Stimulated activated CD8-positive, alpha-beta memory T cell treated with anti-CD3 and anti-CD28 coated beads, Interleukin-15, amount 100 ng/mL, for 1 hour (primary cell): ENCODE measurements around the gene ABHD12.
"Not testable (repeated sequence)": the region's sequence is repeated elsewhere in the genome, so short reads cannot be mapped to it uniquely, and the experiment has no call there.

Experiments
- DNase-seq: peaks from one replicate; pipeline ENCODE4 v3.0.0-alpha.2; 2020; ENCODE audit warnings: low read depth

Gene ABHD12

DNA sequence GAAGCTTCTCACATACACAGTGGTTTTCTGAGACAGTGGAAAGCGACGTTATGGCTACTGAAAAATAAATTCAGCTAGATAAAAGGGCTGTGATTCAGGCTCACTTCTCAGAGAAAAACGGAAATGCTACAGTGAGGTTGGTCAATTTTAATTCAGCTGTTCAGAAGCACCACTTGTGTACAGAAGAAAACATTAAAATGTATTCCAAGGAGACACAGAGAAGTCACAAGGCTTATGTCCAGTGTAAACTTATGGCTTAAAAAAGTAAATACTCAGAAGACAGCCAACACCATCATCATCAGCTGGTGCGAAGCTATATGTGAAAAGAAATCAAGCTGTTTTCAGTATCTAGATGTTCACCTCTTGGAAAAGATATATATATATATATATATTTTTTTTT, 68.6 kb downstream of the ABHD12 start:
- no peak for DNase-seq

DNA sequence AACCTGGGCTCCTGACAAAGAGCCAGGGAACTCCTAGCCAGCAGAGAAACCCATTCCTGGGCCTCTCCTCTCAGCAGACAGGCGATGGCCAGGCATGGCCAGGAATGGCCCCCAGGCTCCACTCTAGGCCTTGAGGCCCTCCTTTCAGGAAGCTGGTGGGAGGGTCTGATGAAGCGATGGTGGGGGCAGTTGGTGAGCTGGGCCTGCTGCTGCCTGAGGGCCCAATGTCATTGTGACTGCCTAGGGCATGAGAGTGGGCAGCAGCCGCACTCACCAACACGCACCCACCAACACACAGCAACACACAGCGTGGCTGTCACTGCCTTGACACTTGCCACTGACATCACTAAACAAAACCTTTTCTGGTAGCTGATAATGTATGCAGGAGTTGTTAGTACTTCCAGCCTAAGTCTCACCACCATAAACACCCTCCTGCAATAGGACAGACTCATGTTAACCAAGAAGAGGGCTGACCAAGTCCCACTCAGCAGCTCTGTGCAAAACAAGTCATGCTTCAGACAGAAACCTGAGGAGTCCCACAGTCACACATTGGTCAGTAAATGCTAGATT, 69.3 kb downstream of the ABHD12 start:
- DNase-seq = no peak

DNA sequence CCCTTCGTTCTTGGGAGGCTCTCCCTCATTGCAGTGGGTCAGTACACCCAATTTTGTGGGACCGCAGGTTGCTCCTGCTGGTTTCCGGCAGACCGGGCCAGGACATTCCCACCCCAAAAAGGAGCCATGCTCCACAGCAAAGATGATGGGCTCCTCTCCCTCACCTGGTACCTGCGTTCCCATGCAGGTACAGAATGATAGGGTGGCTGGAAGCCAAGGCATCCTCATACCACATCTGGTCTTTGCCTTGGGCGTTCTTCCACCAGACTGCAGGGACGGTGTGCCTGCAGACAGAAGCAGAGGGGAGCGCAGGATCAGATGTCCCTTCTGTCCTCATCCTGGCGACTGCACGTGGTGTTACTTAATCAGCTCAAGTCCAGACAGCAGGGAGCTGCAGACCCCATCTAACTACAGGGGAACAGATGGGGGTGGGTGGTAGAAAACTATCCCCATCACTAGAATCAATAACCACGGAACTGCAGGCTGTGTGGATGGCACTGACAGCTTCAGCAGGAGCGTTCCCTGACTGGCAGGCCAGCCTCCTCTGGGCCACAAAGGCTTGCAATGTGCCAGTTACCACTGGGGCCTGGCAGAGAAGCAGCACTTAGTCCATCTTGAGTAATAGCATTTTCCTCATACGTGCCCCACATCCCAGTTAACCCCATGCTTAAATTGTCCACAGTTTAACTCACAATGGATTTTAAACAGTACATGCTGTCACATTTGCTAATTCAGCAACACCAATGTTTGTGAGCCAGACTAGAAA, 70.4 kb downstream of the ABHD12 start:
- no peak for DNase-seq

DNA sequence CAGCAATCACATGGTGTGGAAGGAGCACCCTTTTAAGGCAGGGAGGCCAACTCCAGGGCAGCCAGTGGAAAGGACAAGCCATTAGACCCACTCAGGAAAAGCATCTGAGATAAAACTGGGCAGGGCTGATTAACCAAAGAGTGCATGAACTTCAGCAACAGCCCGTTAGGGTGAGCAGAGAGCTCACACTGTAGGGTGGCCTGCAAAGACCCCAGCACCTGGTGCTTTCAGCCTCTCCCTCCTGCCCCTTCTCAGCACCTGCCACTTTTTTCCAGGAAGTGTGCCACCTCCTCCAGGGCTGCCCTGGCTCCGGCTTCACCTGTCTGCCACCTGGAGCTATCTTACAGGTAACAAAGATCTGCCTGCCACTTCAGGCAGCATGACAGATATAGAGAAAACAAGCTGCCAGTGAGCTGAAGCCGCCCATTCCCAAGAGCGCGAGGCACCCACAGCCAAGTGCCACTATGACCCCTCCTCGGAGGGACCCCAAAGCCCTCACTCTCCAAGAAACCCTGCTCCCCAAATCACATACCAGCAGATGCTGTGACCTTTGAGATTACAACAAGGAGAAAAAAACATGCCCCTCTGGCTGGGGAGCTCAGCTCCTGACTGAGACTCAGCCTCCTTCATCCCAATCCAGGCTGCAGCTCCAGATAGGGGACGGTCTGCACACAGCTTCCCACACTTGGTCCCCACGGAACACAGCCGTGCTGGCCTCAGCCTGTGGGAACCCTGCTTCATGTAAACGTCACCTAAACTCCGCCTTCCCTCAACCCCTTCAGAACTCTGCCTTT, 71.2 kb downstream of the ABHD12 start:
- no peak for DNase-seq

DNA sequence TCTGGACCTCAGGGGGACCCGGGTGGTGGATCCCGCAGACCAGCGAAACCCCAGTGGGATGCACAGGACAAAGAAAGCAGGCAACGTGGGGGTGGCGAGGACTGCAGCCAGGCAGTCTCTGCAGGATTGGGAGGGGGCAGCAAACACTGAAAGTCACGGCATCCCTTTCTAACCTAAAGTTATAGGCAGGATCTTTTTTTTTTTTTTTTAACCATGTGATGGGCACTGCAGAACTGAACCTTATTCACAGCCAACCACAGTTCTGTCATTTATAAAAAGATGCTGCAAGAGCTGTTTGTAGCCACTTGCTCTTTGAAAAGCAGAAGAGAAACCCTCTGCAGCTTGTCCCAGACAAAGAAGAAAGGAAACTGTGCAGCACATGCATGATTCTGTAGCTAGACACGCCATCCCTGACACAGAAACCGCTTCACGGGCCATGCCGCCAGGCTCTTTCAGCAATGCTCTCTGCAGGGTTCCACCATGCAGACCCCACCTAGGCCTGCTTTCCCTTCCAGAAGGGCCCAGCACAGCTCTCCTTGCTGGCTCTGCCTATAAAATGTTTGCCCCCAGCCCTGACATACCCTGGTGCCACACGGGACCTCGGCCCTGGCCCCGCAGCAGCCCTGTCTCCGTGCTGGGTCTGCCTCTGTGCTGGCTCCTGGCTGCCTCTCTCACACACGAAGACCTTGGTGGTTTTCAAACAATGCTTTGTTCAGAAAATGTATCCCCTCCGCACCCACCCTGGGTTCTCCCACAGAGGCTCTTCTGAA, 72.0 kb downstream of the ABHD12 start:
- DNase-seq = no peak

DNA sequence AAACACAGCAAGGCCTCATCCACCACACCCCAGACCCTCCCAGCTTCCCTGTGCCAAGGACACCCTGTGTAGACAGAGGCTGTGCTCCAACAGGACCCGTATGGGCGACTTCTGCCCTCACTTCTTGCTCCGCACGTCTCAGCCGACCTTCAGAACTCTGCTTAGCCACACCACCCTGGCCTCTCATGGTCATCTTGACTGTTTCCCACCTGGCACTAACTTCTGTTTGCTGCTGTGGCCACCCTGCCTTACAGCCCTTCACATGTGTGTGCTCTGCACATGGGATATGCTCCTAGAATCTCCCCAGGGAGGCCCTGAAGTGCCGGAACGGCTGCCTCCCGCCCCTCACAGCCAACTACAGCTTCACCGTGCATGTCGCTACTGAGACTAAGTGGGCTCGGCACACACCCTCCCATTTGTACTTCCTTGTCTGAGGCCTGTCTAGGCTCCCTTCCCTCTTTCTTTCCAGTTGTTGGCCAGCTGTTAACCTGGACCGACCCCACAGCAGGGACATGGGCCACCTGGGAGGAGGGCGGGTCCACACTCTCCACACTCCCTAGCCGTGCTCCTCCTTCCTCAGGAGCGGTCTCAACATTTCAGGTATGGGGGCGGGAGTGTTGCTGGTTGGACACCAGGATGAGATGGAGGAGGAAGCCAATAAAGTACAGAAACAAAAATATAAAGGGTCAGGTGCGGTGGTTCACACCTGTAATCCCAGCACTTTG, 73.1 kb downstream of the ABHD12 start:
- no peak for DNase-seq

DNA sequence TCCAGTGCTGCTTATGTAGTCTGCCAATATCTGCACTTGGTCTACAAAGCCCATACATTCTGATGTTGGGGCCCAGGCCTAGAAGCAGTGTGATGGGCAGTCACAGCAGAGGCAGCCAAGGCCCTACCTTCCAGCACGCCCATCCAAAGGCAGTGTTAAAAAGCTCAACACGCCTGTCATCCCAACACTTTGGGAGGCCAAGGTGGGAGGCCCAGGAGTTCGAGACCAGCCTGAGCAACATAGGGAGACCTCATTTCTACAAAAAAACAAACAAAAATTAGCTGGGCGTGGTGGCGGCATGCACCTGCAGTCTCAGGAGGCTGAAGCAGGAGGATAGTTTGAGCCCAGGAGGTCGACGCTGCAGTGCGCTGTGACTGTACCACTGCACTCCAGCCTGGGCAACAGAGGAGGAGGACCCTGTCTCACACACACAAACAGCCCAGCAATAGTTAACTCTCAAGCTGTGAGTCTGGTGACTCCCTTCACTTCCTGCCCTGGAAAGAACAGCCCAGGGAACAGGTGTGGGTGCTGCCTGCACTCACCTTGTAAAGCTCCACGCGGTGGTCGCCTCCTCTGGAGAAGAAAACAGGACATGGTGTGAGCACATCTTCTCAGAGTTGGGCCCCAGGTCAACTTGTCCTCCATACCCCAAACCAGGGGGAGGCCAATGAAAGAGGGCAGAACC, 74.0 kb downstream of the ABHD12 start:
- DNase-seq = no peak

DNA sequence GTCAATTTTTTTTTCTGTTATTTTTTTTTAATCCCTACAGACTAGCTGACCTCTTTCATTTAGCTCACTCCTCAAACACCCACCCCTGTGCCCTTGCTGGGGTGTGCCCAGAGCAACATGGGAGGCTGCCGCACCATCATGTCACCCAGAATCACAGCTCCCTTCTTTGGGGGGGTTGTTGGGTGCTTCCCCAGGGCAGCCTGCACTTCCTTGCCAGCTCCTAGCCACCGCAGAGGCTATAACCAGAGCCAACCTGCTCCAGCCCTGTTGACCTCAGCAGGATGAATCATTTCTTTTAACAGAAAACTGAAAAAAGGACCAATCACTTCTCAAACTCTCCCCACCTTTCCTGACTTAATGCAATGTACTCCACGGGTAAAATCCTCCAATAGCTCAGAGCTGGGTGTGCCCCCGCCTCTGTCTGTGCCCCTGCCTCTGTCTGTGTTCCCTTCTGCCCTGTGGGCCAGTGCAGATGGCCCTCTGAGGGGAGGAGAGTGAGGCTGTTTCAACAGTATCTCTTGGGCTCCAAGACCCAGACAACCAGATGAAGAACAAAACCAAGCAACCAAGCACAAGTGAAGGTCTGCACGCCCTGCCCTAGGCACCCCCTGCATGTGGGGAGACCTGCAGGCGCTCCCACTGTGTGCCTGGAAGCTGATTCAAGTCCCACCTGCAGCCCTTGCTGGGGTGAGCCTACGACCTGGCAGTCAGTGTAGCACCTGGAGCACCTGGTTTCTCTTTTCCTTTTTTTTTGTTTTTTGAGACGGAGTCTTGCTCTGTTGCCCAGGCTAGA, 75.0 kb downstream of the ABHD12 start:
- DNase-seq = no peak

DNA sequence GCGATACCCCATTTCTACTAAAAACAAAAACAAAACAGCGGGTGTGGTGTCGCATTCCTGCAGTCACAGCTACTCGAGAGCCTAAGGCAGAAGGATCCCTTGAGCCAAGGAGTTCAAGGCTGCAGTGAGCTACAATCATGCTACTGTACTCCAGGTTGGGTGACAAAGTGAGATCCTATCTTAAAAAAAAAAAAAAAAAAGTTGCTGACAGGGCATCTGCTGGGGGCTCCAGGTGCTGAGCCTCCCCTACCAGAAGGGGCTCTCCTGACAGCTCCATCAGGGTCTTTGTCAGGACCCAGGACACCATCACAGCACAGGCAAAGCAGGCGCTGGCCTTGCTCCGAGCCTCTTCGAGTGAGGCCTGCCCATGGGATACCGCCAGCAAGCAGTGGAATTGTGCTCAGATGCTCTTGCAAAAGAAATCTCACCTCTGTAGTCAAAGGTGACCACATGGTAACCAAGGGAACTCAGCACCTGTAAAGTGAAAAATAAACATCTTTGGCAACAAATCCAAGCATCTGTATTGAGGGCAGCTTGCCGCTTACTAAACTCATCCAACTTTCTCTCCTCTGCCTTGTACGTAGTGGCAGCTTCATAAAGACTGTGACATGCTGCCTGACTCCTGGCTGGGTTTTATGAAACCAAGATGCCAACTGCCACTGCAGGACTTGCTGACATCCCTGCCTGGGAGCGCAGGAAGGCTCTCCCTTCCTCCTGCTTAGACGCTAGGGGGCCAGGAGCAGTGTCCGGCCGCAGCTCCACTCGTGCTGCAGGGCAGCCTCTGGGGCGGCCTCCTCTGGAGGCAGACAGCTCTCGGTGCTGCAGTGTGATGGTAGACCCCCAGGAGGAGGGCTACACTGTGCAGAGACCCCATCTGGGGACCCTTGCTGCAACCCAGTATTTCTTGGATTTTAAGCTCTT, 75.9 kb downstream of the ABHD12 start:
- no peak for DNase-seq

DNA sequence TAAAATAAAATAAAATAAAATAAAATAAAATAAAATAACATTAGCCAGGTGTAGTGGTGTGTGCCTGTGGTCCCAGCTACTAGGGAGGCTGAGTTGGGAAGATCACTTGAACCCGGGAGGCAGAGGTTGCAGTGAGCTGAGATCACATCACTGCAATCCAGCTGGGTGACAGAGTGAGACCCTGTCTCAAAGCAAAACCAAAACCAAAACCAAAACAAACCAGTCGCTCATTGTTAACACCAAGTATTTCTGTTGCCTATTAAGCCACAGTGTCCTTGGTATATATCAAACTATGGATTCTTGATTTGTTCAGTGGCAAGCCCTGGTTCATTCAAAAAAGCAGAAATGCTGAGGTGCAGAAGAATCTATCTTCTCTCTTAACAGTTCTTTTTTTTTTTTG, 77.0 kb downstream of the ABHD12 start:
- no peak for DNase-seq

DNA sequence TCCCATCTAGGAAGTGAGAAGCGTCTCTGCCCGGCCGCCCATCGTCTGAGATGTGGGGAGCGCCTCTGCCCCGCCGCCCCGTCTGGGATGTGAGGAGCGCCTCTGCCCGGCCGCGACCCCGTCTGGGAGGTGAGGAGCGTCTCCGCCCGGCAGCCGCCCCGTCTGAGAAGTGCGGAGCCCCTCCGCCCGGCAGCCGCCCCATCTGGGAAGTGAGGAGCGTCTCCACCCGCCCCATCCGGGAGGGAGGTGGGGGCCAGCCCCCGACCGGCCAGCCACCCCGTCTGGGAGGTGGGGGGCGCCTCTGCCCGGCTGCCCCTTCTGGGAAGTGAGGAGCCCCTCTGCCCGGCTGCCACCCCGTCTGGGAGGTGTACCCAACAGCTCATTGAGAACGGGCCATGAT, 77.9 kb downstream of the ABHD12 start:
- DNase-seq = not testable (repeated sequence)

DNA sequence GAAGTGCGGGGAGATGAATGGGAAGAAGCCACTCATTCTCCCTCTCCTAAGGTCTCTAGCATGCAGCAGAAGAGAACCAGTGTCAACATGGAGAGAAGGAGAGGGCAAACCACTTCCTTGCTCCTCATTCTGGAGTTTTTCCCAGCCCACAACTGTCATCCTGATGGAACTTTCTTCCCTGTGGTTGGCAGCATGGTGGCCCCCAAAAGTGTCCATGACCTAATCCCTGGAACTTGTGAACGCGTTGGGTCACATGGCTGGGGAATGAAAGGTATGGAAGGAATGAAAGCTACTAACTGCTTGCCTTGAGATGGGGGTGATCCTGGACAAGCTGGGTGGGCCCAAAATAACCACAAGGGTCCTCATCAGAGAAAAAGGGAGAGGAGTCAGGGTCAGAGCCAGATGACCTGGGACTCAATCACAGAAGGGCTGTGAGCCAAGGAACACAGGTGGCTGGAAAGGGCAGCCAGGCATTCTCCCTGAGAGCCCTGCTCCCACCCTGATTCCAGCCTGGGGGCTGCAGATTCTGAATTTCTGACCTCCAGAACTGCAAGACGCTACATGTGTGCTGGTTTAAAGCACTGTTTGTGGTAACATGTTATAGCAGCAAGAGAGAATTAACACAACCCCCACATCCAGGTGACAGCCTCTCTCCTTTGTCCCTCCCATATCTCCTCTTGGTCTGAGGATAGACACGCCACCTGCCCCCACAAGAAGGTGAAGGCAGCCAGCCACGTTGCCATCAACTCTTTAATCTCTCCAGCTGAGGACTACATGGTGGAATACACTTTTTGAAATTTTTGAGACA, 79.5 kb downstream of the ABHD12 start:
- DNase-seq = no peak

DNA sequence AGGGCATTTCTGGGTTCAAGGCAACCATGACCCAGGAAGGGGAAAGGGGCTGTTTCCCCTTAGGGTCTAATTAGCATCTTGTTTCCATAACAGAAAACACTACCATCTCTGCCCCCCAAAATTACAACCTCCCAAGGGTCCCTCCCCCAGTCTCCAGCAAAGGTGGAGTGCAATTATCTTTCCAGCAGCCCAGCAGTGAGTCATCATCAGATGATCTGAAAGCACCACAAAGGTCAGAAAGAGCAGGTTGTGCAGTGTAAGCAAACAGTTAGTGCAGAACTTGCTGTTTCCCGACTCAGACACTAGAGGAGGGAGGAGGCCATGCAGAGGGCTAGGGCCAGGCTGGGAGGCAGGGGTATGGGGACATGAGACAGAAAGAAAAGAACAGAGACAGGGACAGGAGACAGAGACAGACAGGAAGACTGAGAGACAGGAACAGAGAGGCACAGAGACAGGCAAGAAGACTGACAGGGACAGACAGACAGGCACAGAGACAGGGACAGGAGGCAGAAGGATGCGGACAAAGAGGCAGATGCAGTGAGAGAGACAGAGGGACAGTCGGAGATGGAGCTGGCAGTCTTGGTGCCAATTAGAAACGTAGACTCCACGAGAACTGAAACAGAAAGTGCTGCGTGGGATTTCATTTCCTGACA, 80.2 kb downstream of the ABHD12 start:
- peak; percentile 2 for DNase-seq

DNA sequence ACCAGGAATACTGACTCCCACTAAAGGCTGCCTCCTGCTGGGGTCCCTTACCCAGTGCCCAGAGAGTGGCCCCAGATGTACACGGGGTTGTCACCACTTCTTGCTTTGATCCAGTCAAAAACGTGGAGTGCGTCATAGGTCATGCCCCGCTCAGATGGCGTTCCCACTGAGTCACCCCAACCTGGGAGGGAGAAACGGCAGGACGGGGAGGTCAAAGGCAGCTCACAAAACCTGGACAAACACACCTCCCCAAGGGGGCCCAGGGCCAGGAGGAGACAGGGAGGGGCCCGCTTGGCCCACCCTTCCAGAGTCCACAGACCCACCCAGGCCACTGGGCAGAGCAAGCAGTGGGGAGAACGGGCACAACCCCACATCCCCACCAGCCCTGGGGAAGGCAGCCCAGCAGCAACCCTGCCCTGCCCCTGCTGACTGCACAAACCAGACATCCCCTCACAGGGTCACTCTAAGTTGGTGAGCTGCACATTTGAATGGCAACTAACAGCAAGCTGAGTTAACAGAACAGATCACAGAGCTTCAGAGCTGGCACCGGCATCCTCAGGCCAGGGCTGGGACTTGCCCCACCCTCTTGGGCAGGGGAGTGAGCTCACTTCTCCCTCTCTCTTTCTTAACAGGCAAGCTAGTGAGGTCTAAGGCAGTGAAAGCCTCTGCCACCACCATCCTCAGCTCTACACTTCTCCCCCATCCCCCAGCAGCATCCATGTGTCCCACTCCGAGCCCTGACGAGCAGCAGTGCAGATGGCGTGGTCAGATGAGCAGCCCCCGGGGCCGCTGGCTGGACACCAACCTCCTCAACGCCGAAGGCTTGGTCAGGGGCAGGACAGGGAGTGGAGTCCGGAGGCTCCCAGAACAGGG, 81.0 kb downstream of the ABHD12 start:
- DNase-seq = no peak

DNA sequence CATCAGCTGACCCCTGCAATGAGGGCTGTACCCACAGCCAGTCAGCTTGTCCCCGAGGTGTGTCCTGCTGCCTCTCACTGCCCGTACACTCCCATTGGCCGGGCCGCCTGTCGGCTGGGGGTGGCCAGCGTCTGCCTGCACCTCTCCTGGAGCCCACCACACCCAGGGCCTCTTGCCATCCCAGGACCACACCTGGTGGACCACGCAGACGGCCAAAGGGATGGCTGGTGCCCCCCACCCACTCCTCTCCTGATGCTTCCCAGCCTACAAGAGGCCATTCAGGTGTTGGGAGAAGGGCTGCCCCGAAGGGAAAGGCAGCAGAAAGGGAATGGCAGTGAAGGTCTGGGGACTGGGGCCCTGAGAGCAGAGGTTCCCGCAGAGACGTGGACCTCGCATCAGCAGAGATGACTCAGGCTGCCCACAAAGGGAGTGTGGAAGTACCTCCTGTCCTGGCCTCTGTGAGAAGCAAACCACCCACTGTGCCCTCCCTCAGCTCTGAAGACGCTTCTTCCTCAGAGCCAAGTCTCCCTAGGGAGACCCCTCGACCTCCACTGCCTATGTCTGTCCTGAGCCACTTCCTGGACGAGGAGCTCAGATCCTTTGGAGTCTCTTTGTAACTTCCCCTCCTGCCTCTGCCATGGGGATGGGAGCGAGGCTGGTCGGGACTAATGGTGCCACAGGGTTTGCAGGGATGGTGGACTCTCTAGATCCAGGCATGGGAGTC, 81.8 kb downstream of the ABHD12 start:
- no peak for DNase-seq

DNA sequence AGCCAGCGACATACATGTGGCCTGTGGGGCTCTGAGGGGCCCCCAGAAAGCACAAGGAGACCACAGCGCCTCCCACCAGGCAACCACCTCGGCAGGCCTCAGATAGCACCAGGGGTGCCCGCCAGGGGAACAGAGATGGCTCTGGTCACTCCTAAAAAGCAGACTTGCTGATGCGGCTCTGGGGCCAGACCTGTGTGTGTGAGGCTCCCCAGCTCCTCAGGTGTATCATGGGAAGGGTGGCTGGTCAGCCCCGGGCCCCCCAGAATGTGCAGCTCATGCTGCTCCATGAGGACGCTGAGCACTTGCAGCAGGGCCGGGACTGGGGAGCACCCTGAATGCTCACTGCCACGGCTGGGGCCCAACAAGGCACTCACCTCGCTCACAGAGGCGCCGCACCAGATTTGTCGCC, 82.5 kb downstream of the ABHD12 start:
- DNase-seq = no peak
